Anterior cingulate cortex (tissue), 58 donors: ENCODE data around the gene ARL15.
A peak's percentile ranks its signal among the peaks of the same experiment; 100 is the strongest.

Source experiments
- DNase-seq, 58 donors: peaks; one replicate each; lab custom pipeline; 2025; lab: John Stamatoyannopoulos, UW

Gene ARL15

DNA sequence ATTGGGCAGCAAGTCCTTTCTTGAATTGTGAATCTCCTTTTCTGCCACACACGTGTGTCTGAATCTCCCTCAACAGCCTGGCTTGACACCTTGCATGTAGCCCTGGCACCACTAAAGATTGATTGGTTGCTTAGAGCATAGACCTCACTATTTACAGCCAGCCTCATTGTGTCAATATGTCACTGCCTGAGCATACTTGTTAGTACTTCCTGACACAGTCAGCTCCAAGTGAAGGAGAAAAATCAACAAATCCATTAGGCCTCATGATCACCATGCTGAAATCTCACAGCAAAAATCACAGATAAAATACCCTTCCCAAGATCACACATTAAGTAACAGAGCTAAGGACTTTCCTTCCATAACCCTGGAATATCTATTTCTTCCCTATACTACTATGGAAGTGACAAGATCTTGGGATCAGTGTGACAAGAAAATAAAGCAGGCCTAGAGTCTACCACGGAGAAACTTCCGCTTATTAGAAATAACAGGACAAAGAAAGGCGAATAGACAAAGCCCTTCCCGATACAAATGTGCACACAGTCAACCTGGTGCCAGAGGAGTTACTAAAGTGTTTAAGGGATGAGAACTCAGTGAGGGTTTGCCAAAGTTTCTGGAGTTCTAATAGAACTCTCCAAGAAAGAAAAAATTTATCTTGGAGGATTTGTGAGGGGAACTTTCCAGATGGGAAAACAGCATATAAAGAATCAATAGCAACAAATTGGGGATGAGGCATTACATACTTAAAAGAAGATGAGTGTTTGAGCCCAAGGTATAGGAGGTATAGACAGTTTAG lies 5.6 kb upstream of the ARL15 start:
- no peak for DNase-seq

DNA sequence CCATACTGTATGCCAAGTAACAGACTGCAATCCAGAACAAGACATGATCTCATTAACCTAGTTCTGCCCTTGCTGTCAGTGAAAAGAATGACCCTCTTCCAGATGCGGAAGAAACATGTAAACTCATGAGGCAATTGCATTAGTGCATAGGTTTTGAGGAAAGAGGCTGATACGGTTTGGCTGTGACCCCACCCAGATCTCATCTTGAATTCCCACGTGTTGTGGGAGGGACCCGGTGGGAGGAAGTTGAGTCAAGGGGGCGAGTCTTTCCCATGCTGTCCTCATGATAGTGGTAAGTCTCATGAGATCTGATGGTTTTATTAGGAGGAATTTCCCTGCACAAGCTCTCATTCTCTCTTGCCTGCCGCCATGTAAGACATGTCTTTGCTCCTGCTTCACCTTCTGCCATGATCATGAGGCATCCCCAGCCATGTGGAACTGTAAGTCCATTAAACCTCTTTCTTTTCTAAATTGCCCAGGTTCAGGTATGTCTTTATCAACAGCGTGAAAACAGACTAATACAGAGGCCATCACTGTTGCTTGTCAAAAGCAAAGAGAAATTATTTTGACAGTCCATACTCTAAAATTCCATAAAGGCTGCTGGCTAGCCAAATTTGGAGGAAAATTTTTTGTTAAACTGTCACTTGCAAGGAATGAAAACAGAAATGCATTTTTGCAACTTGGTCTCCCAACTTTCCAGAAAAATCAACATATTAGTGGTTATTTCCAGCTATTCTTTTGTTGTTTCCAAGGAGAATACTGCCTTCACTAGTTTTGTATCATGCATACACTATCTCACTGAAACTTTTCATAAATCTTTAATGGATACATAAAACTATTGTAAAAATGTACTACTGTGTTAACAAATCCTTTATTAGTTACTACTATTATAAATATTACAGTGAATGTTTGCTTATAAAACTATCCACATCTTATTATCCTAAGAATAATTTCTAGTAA lies 3.2 kb upstream of the ARL15 start:
- no peak for DNase-seq

DNA sequence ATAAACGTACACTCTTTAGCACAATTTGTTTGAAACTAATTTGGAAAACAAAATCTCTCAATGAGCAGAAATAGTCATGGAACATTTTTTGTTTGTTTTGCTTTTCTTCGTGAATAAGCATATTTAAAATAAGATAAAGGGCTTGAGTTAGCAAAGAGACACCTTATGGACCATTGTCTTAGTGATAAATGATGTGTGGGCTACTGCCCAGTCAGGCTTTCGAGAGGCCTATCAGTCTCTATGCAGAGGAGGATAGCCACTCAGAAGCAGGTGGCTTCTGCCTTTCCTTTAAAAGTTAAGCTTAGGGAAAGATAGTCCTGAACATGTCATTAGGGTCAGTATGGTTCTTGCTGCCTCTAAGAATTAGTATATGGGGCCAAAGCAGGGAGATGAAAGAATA lies 2.1 kb upstream of the ARL15 start:
- DNase-seq: no peak

DNA sequence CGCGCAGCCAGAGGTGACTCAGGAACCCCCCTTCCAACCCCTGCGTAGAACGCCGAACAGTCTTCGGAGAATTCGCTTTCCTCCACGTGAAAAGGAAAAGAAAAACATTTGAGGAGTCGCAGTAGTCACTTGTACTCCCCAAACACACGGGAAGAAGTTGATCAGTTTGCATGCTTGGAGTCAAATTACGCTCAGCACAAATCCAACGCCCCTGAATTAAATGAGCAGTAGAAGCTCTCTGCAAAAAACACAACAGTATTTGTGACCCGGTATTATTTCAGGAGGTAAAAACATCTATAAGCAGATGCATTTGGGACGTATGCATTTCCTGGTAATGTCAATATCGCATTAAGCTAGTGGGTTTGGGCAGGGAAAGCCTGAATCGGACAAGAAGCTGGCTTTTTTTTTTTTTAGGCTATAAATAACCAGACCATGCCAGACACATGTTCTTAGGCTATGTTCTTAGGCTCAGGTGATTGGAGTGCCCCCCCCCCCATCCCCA lies 854 bp upstream of the ARL15 start:
- DNase-seq: peak in 3 of 58 donors; percentile 34 to 35 (median 35)

DNA sequence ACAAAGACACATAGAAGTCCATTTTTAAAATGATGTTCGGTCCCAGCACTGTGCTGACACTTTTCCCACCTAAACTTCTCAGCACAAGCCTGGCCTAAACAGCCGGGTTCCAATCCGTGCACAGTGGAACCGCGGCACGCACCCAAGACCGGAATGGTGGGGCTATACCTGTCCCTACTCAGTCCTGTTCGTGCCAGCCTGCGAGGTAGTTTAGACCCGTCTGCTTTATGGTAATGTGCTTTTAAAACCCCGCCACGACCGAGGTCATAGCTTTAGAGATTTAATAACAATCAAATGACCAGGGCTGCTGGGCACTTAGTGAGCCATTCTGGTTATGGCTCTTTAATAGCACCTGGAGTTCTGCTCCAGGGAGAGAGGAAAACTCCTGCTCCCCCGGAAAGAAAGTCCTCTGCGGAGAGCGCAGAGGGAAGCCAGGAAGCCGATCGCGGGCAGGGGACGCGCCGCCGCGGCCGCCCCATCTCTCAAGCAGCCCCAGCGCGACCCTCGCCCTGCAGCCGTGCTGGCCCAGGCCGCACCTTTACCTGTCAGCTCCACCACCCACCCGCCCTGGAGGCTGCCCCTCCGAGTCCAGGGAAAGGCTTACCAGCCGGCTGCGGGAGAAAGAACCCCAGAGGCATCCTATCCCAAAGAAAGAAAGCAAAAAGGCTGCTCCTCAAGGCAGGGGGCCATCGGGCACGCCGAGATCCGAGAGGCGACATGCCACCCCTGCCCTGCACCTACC lies 511 bp downstream of the ARL15 start:
- DNase-seq: peak in 30 of 58 donors; percentile 6 to 66 (median 38)

DNA sequence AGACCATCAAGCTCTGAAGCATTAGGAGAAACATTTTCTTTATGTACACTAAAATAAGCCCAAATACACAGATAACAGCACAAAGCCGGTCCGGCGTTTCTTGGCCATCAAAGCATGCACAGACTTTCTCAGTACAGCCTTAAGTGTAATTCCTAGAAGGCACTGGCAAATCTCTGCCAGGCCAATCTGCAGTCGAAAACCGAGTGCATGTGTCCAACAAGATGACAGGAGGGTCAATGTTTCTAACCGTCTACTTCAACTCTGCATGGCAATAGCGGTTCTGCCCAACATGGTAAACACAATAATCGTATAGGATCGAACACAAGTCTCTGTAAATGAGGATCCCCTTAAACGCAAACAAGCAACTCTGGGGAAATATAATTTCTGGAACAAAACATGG lies 1.1 kb downstream of the ARL15 start:
- DNase-seq: peak in 17 of 58 donors; percentile 2 to 47 (median 8)

DNA sequence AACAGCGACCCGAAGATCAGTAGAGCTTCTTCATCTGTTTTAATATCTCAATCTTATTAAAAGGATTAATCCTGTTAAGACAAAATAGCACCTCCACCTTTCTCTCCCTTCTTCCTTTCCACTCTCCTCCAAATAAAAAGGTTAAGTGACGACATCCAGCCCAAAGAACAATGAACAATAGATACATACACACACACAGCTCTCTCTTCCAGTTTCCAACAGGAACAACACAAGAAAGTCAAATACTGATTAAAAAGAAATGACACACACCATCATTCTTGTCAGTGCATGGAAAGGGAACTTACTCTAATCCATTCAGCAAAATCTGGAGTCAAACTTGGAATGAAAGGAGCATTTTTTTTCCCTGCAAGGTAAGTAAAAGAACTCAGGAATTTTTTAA lies 2.8 kb downstream of the ARL15 start:
- no peak for DNase-seq

DNA sequence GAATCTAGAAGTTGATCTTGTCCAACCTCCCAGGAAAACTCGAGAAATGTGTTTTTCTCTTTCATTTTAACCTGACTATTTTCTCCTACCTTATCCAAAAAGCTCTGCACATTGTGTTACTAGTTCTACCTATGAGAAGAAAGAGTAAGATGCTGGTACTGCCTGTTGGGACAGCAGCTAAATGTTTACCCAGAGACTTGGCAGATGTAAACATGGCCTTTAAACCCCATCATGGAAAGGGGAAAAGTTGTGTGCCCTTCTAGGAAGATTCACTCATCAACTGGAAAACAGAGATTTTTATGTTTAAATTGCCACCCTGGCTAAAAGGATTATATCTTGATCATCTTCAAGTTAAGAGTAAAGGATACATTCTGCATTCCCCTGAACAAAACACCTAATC lies 3.5 kb downstream of the ARL15 start:
- DNase-seq: no peak

DNA sequence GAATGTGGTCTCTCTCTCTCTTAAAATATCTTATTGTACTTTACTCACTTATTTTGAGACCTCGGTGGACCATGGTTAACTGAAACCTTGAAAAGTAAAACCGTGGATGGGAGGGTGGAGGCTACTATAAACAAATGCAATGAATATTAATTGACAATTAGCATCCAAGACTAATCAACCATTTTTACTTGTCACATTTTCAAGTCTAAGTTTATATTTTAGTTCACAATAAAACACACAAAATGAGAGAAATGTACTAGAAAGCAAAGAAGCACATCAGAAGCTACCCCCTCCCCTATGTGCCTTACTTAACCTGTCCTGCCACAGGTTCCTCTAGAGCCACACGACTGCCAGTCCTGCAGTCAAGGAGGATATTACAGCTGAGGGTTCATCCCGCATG lies 4.6 kb downstream of the ARL15 start:
- no peak for DNase-seq

DNA sequence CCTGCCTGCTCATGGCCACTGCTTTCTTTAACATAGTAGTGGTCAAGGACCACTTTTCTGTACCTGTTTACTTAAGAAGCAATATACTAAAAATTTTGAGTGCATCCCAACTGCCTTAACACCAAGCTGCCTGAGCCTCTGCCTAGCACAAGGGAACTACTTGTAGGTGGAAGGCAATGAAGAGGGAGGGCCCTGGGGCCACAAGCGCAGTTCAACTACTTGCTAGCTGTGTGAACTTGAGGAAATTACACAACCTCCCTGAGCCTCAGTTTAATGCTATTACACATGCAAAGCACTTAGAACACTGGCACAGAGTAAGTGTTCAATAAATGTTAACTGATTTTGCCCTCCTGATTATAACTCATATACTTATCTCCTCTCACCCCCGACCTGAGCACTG lies 6.3 kb downstream of the ARL15 start:
- peak in 1 of 58 donors; percentile 1 for DNase-seq

DNA sequence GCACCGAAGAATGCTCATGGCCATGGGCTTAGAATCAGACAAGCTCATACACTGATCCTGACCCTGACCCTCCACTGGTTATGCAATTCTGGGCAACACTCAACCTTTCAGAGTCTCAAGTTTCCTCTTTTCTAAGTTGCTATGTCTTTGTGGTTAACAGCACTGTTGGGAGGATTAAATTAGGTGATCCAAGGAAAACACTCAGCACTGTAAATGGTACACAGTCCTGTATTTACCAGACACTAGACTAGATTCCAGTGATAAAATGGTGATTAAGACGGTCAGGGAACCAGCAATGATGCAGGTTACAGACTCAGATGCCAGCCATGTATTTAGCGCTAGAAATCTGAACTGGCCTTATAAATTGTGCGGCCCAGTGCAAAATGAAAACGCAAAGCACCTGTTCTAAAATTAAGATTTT lies 8.1 kb downstream of the ARL15 start:
- no peak for DNase-seq

DNA sequence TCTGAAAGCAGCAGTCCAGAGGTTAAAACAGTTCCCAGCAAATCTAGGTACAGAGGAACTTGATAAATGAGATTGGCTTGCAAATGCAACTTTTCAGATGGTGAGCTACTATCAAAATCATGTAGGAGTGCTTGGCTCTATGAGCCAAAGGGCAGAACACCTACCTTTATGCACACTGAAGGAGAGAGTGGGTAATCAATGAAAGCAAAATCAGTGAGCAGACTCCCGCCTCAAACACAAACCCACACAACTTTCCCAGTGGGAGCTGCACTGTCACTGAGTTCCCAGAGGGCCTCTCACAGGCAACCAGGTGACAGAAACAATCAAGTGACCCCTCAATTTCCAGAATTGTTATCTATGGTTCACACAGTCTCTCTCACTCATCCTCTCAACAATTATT lies 8.5 kb downstream of the ARL15 start:
- DNase-seq: no peak

DNA sequence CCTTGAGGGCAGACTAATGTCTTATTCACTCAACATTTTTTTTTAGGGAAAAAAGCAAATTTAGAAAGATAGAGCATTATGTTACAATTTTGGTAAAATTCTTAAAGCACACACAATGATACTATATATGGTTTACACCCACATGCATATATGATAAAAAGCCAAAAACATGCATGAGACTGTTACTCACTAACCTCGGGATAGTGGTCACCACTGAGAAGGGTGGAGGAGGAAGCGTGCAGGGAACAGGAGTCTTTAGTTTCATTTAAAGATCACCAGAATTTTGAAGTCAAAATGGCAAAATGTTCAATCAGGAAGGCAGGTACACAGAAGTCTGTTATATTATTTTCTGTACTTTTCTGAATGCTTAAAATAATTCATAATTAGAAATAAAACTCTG lies 9.2 kb downstream of the ARL15 start:
- no peak for DNase-seq

DNA sequence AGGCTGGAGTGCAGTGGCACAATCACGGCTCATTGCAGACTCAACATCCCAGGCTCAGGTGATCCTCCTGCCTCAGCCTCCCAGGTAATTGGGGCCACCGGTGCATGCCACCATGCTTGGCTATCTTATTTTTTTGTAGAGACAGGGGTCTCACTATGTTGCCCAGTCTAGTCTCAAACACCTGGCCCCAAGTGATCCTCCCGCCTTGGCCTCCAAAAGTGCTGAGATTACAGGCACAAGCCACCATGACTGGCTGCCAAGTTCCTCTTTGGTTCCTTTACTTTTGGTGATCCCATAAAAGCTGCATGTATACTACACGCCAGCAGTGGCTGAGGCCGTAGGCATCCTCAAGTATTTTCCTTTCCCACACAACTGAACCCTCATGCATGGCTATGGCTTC lies 11.4 kb downstream of the ARL15 start:
- DNase-seq: no peak

DNA sequence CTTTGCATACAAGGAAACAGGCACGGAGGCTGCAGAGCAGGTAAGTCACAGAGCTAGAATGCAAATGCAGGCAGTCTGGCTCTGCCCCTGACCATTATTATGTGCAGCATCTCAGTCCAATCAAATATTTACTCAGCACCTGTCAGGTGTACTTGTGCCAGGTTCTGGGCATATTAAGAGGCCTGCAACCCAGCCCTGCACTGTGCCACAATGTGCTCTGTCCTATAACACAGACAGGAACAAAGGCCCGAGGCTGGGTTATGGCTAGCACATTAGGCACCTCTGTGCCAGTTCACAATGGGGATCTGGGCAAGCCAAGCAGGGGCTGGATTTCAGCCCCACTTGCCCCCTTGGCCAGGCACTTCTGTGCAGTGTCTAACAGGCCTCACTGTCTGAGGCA lies 14.0 kb downstream of the ARL15 start:
- DNase-seq: no peak

DNA sequence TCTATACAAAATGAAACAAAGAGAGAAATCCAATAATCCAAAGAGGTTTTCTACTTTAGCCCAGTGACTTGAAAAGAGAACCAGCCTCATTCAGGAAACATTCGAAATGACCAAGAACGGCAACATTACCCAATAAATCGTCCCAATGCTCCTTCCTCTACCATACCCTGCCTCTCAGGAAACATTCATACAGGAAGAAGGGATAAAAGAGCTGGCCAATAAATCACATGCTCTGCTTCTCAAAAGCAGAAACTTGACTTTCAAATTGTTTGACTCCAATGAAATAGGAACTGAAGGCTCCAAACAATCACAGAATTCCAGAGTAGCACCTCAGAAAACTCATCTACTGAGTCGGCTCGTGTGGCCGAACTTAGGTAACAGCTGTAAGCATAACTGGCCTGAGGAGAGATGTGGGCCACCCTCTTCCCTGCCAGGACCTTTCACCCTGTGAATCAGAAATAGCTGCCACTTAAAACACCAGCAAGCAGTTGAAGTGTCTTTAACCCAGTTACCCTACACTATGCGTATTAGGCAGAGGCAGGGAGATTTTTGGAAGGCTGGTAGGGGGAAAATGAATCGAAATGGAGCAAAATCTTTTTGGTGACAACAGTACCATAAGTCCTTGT lies 14.6 kb downstream of the ARL15 start:
- DNase-seq: no peak

DNA sequence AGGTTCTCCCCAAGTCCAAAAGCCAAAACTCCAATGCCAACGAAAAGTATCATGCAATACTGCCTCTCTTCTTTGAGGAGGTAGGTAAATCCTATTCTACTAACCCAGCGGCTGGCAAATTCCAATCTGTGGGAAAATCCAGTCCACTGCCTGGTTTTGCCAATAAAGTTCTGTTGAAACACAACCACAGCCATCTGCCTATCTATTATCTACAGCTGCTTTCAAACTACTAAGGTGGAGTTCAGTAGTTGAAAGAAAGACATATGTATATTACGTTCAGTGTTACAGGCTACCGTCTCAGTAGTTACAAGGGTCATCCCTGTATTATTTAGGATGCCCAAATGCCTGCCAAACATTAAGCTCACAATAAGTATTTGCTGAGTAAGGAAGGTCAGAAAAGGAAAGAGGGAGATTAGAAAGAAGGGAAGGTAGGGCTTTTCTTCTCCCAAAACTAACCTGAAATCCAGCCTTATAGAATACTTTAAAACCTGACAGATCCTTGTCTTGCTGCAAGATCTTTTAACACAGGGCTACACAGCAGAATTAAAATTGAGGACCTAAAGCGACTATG lies 16.2 kb downstream of the ARL15 start:
- no peak for DNase-seq

DNA sequence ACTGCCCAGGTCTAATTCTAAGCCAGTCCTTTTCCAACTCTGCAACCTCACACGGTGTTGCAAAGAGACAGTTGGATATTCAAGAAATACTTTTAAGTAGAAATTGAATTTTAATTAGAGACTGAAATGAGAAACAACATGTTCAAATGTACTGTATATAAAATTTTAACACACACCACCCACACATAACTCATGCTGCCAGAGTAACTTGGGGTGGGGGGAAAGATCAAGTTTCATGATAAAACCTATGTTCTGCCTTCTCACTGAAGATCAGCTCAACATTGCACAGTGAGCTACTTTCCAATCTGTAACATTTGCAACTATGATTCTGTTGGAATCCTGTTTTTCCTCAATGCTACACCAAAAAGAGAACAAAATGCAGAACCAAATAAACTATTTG lies 17.5 kb downstream of the ARL15 start:
- DNase-seq: no peak

DNA sequence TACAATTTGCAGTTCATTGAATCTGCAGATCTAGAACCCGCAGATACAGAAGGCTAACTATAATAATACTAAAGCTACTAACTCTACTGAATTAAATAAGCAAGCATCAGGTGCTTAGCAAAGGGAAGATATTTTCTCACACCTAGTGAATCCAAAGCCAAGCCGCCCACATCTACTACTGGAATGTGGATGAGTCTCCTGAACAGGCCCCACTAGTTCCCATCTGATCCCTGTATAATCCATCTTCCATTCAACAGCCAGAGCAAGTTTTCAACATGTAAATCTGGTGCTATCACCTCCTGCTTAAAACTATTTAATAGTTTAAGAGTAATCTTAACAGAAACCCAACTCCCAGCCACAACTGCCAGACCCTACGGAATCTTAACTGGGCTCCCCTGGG lies 18.9 kb downstream of the ARL15 start:
- no peak for DNase-seq

DNA sequence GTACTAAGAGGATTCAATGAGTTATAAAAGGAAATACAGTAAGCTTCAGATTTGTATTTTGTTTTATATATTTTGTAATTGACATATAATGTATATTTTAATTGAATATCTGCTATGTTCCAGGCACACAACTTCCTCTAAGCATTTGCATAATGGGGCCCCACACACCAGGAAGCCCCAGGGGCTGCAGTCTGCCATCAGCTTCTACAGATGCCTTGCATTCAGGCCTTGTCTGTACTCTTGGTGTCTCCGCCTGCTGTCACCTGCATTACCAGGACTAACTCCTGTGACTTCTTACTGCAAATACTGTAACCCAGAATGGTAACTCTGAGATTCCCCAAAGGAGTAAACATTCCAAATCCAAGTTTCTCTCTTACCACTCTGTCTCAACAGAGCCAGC lies 20.6 kb downstream of the ARL15 start:
- DNase-seq: no peak
